ENCODE results near the gene PNPLA5.

The PNPLA5 gene

GRCh38 chr22:43845981-43846380, 45.8 kb downstream of the PNPLA5 start:
- no peaks in the 10 kb centered on the region for H4K20me1 ChIP-seq (ENCODE audit: low read depth, low read length)
- TF ChIP-seq EZH2phosphoT487 (conservative IDR thresholded peaks at IDR 0.05; ENCODE audit: low read length) (no peak), CTCF (IDR thresholded peaks at IDR 0.05; ENCODE audit: insufficient read depth, low read length, poor library complexity, severe bottlenecking) (no peak)
- H3K79me2 ChIP-seq (ENCODE audit: insufficient read depth, low read length): no peaks in the 10 kb centered on the region
- no peaks in the 10 kb centered on the region for H3F3A ChIP-seq (ENCODE audit: insufficient read depth)
- no peak overlapping the region for H3K4me2 ChIP-seq (ENCODE audit: low read depth, low read length, poor library complexity, severe bottlenecking)
- no peak overlapping the region for H3K27ac ChIP-seq (ENCODE audit: low read depth, low read length)
- H3K9me2 ChIP-seq (replicated peaks; ENCODE audit: insufficient read depth, low read length): no peaks in the 10 kb centered on the region
- no peak overlapping the region for H3K9ac ChIP-seq (ENCODE audit: low read length)
- H3K27me3 ChIP-seq (ENCODE audit: low read length): no peaks in the 10 kb centered on the region
- H3K4me3 ChIP-seq (ENCODE audit: insufficient read depth, low read length, poor library complexity, severe bottlenecking): no peak overlapping the region
- H3K9me3 ChIP-seq (ENCODE audit: insufficient read depth, low read length): no peaks in the 10 kb centered on the region
- H2AFZ ChIP-seq (ENCODE audit: low read depth, low read length, severe bottlenecking): no peak overlapping the region
- H3K36me3 ChIP-seq (ENCODE audit: low read length): no peaks in the 10 kb centered on the region

- no peaks in the 10 kb centered on the region for H3K79me2 ChIP-seq (ENCODE audit: insufficient read depth, low read length)
- no peaks in the 10 kb centered on the region for H3K36me3 ChIP-seq (ENCODE audit: low read length)
- H3K4me2 ChIP-seq (ENCODE audit: low read depth, low read length, poor library complexity, severe bottlenecking): no peak overlapping the region
- no peaks in the 10 kb centered on the region for H3F3A ChIP-seq (ENCODE audit: insufficient read depth)
- H4K20me1 ChIP-seq (ENCODE audit: low read depth, low read length): no peaks in the 10 kb centered on the region
- H3K27me3 ChIP-seq (ENCODE audit: low read length): no peaks in the 10 kb centered on the region
- H3K27ac ChIP-seq (ENCODE audit: low read depth, low read length): no peak overlapping the region
- no peak overlapping the region for H3K9ac ChIP-seq (ENCODE audit: low read length)
- H3K4me3 ChIP-seq (ENCODE audit: insufficient read depth, low read length, poor library complexity, severe bottlenecking): no peak overlapping the region
- H3K9me2 ChIP-seq (replicated peaks; ENCODE audit: insufficient read depth, low read length): no peaks in the 10 kb centered on the region
- TF ChIP-seq CTCF (IDR thresholded peaks at IDR 0.05; ENCODE audit: insufficient read depth, low read length, poor library complexity, severe bottlenecking) (no peak), EZH2phosphoT487 (conservative IDR thresholded peaks at IDR 0.05; ENCODE audit: low read length) (no peak)
- H3K9me3 ChIP-seq (ENCODE audit: insufficient read depth, low read length): no peaks in the 10 kb centered on the region
- no peak overlapping the region for H2AFZ ChIP-seq (ENCODE audit: low read depth, low read length, severe bottlenecking)
Observed at GRCh38 chr22:43844560-43845545, 47.0 kb downstream of the PNPLA5 start.

- H2AFZ ChIP-seq (ENCODE audit: low read depth, low read length, severe bottlenecking): no peak overlapping the region
- H3K27ac ChIP-seq (ENCODE audit: low read depth, low read length): no peak overlapping the region
- no peaks in the 10 kb centered on the region for H4K20me1 ChIP-seq (ENCODE audit: low read depth, low read length)
- no peaks in the 10 kb centered on the region for H3K79me2 ChIP-seq (ENCODE audit: insufficient read depth, low read length)
- no peak for TF ChIP-seq EZH2phosphoT487 (conservative IDR thresholded peaks at IDR 0.05; ENCODE audit: low read length)
- TF ChIP-seq CTCF (IDR thresholded peaks at IDR 0.05; ENCODE audit: insufficient read depth, low read length, poor library complexity, severe bottlenecking): no peak
- no peaks in the 10 kb centered on the region for H3F3A ChIP-seq (ENCODE audit: insufficient read depth)
- no peaks in the 10 kb centered on the region for H3K9me2 ChIP-seq (replicated peaks; ENCODE audit: insufficient read depth, low read length)
- H3K36me3 ChIP-seq (ENCODE audit: low read length): no peaks in the 10 kb centered on the region
- H3K9me3 ChIP-seq (ENCODE audit: insufficient read depth, low read length): no peaks in the 10 kb centered on the region
- H3K4me2 ChIP-seq (ENCODE audit: low read depth, low read length, poor library complexity, severe bottlenecking): no peak overlapping the region
- H3K4me3 ChIP-seq (ENCODE audit: insufficient read depth, low read length, poor library complexity, severe bottlenecking): no peak overlapping the region
- no peaks in the 10 kb centered on the region for H3K27me3 ChIP-seq (ENCODE audit: low read length)
- no peak overlapping the region for H3K9ac ChIP-seq (ENCODE audit: low read length)
Observed at GRCh38 chr22:43843783-43844530, 47.9 kb downstream of the PNPLA5 start.
